Renal pelvis (tissue), 12 donors: ENCODE data around the gene BCL2L2. TPM values are rescaled to one million over a fixed set of nuclear protein-coding genes. Genes with fewer than 3 reads are reported as not detected.
"Not testable (repeated sequence)": the region's sequence is repeated elsewhere in the genome, so short reads cannot be mapped to it uniquely, and the experiment has no call there.

Experiments used
- DNase-seq: peaks from one replicate; pipeline ENCODE4 v3.0.0-alpha.2; 2013
- long read RNA-seq, 16 experiments: transcript quantifications; one replicate each; lab custom pipeline, GENCODE V29; 2026
- polyA plus RNA-seq, 3 donors: library from polyadenylated mRNA; unstranded; fragments of 120-200 nt; gene quantifications; one replicate each; pipeline ENCODE4 v1.2.1, GENCODE V29; 2013; ENCODE audit not compliant: insufficient read length in 3 of 3

The BCL2L2 gene
- polyA plus RNA-seq = 10 to 100 TPM; 38.2 to 54.4 (median 47.7) TPM
- long read RNA-seq, donor 1, partial matches to known transcripts = 0 of 1 reads
- long read RNA-seq, donor 1, other reads (novel, unspliced or antisense) = 0 of 1 reads
- long read RNA-seq, donor 2, partial matches to known transcripts = 0 of 4 reads
- long read RNA-seq, donor 2, other reads (novel, unspliced or antisense) = 0 of 4 reads
- long read RNA-seq, donor 3, partial matches to known transcripts = 0 of 3 reads
- long read RNA-seq, donor 3, other reads (novel, unspliced or antisense) = 0 of 3 reads
- long read RNA-seq, donor 4, transcript BCL2L2-201 (4 exons, 3,605 nt) = major isoform, 8 of 8 reads
- long read RNA-seq, donor 4, partial matches to known transcripts = 0 of 8 reads
- long read RNA-seq, donor 4, other reads (novel, unspliced or antisense) = 0 of 8 reads
- long read RNA-seq, donor 5 = 0 reads
- long read RNA-seq, donor 6, partial matches to known transcripts = 0 of 1 reads
- long read RNA-seq, donor 6, other reads (novel, unspliced or antisense) = 0 of 1 reads
- long read RNA-seq, donor 7, partial matches to known transcripts = 0 of 2 reads
- long read RNA-seq, donor 7, other reads (novel, unspliced or antisense) = 0 of 2 reads
- long read RNA-seq, donor 8, partial matches to known transcripts = 5 of 6 reads
- long read RNA-seq, donor 8, other reads (novel, unspliced or antisense) = 0 of 6 reads
- long read RNA-seq, donor 9, partial matches to known transcripts = 0 of 3 reads
- long read RNA-seq, donor 9, other reads (novel, unspliced or antisense) = 0 of 3 reads
- long read RNA-seq, donor 10, partial matches to known transcripts = 27 of 30 reads
- long read RNA-seq, donor 10, other reads (novel, unspliced or antisense) = 0 of 30 reads
- long read RNA-seq, donor 11, partial matches to known transcripts = 0 of 1 reads
- long read RNA-seq, donor 11, other reads (novel, unspliced or antisense) = 0 of 1 reads
- long read RNA-seq, donor 12, partial matches to known transcripts = 6 of 10 reads
- long read RNA-seq, donor 12, other reads (novel, unspliced or antisense) = 0 of 10 reads
- long read RNA-seq, donor 13, partial matches to known transcripts = 0 of 2 reads
- long read RNA-seq, donor 13, other reads (novel, unspliced or antisense) = 0 of 2 reads
- long read RNA-seq, donor 14 = 0 reads
- long read RNA-seq, donor 15 = 0 reads
- long read RNA-seq, donor 16, partial matches to known transcripts = 0 of 4 reads
- long read RNA-seq, donor 16, other reads (novel, unspliced or antisense) = 0 of 4 reads

GRCh38 chr14:23306412-23307145 is at the start of gene BCL2L2:
Gene BCL2L2 (plus strand): TSS chr14:23306833. CDS start chr14:23307768, 935 bp downstream.
- DNase-seq = peak; percentile 93

GRCh38 chr14:23258256-23258655 is 48.4 kb upstream of the BCL2L2 start:
- no peak for DNase-seq

GRCh38 chr14:23259426-23259825 is 47.2 kb upstream of the BCL2L2 start:
- DNase-seq = no peak

- not testable (repeated sequence) for DNase-seq
These were observed 45.8 kb upstream of the BCL2L2 start for GRCh38 chr14:23260849-23261248.

GRCh38 chr14:23269193-23269592 is 37.4 kb upstream of the BCL2L2 start:
- no peak for DNase-seq

GRCh38 chr14:23275412-23275811 is 31.2 kb upstream of the BCL2L2 start:
- no peak for DNase-seq

GRCh38 chr14:23277189-23277588 is 29.4 kb upstream of the BCL2L2 start:
- no peak for DNase-seq

- not testable (repeated sequence) for DNase-seq
These were observed 28.7 kb upstream of the BCL2L2 start for GRCh38 chr14:23277928-23278327.

- no peak for DNase-seq
These were observed 25.4 kb upstream of the BCL2L2 start for GRCh38 chr14:23281247-23281646.

- no peak for DNase-seq
These were observed 21.7 kb upstream of the BCL2L2 start for GRCh38 chr14:23284654-23285529.

GRCh38 chr14:23285530-23286019 is 21.1 kb upstream of the BCL2L2 start:
- DNase-seq = no peak

- DNase-seq = peak; percentile 98
These were observed 20.4 kb upstream of the BCL2L2 start, which contains the start of gene HOMEZ for GRCh38 chr14:23286020-23286901. Gene HOMEZ (minus strand): TSS chr14:23286132. CDS start chr14:23285952, 180 bp downstream.

GRCh38 chr14:23286902-23287479 is 19.6 kb upstream of the BCL2L2 start:
- no peak for DNase-seq

GRCh38 chr14:23294734-23295561 is 11.7 kb upstream of the BCL2L2 start:
- peak; percentile 30 for DNase-seq

GRCh38 chr14:23296012-23296777 is 10.4 kb upstream of the BCL2L2 start:
- DNase-seq = no peak

GRCh38 chr14:23297096-23297495 is 9.5 kb upstream of the BCL2L2 start:
- DNase-seq = no peak
